Thyroid gland (tissue), 4 donors: ENCODE measurements around the gene RNF20. TPM values are rescaled to one million over a fixed set of nuclear protein-coding genes. Genes with fewer than 3 reads are reported as not detected.

ENCODE experiments used
- DNase-seq, 2 donors: peaks; one replicate each; pipeline ENCODE4 v3.0.0-alpha.2; 2019
- H3K27ac ChIP-seq, 3 donors: fragments of 200-600 bp; sonication (generic); 1 replicate in 2 of 3; 2 replicates in 1 of 3; pipeline ENCODE4 v1.5.1; 2016 to 2019; ENCODE audit warnings: mild to moderate bottlenecking in 1 of 3, moderate library complexity in 1 of 3
- H3K27me3 ChIP-seq: fragments of 200-600 bp; sonication (generic); one replicate; pipeline ENCODE4 v1.5.1; 2019
- H3K36me3 ChIP-seq, 2 donors: fragments of 200-600 bp; sonication (generic); one replicate each; pipeline ENCODE4 v1.5.1; 2016 to 2019
- H3K4me1 ChIP-seq, 2 donors: fragments of 200-600 bp; sonication (generic); one replicate each; pipeline ENCODE4 v1.5.1; 2017 to 2019
- H3K4me3 ChIP-seq, 3 donors: fragments of 200-600 bp; sonication (generic); replicated peaks in 1 of 3; 1 replicate in 2 of 3; 2 replicates in 1 of 3; pipeline ENCODE4 v1.5.1; 2016; ENCODE audit warnings: mild to moderate bottlenecking in 1 of 3
- H3K9me3 ChIP-seq: fragments of 200-600 bp; sonication (generic); one replicate; pipeline ENCODE4 v1.5.1; 2017
- POLR2A ChIP-seq, 2 donors: fragments of 450-650 bp; IDR thresholded peaks; one replicate each; pipeline ENCODE4 v1.6.1; 2017; ENCODE audit warnings: antibody characterized with exemption in 2 of 2, mild to moderate bottlenecking in 2 of 2, moderate library complexity in 1 of 2
- WGBS, 2 donors: methylation state at CpG; one replicate each; pipeline ENCODE4 v1.1.5; 2017; 5-methylcytosine and 5-hydroxymethylcytosine counted together
- intact Hi-C: fragments of 100-400 bp; cut with DNase I; formaldehyde crosslinking; loops from one replicate; pipeline ENCODE4 v1.15.1; 2023
- total RNA-seq, 4 donors: library from RNA; depleted of rRNA; stranded (reverse); fragments of >200 nt; gene quantifications; one replicate each; pipeline ENCODE4 v1.2.3, GENCODE V29; 2016
- TF ChIP-seq, protein P1 (sequence below), 6 experiments: fragments of 200-600 bp in 3 of 6; fragments of 450-650 bp in 3 of 6; sonication (generic) in 3 of 6; IDR thresholded peaks; one replicate each; pipeline ENCODE4 v1.5.1; 2016 to 2019; ENCODE audit warnings: antibody characterized with exemption in 6 of 6, mild to moderate bottlenecking in 2 of 6, inconsistent platforms in 1 of 6, moderate library complexity in 1 of 6

RNF20 gene
- total RNA-seq, 4 donors from 2014 or later, result 26.1 to 31.5 (median 26.7) TPM

DNA sequence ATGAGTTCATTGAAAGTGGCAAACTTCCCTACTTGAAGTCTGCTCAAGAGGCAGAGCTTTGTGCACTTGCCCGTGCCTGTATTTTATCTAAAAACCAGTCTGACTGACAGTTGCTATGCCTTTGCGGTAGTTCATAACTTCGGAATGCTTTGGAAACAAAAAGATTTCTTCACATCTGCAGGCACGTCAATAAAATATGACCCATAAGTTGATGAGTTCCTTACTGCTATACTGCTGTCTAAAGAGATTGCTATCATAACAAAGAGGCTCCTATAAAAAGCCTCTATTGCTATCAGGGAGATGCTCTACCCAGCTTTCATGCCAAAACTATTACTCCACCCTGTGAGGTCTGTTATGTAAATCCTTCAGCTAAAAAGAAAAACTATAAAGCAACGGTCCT lies 25.4 kb upstream of the RNF20 start:
- Histone ChIP-seq H3K36me3 (no peaks in the 10 kb centered on the region), H3K27ac (no peak overlapping the region), H3K4me1 (no peaks in the 10 kb centered on the region), H3K4me3 (no peak overlapping the region), H3K9me3 (no peaks in the 10 kb centered on the region), H3K27me3 (no peaks in the 10 kb centered on the region)
- no peak for TF ChIP-seq POLR2A (IDR thresholded peaks at IDR 0.05)
- TF ChIP-seq, protein P1, sequence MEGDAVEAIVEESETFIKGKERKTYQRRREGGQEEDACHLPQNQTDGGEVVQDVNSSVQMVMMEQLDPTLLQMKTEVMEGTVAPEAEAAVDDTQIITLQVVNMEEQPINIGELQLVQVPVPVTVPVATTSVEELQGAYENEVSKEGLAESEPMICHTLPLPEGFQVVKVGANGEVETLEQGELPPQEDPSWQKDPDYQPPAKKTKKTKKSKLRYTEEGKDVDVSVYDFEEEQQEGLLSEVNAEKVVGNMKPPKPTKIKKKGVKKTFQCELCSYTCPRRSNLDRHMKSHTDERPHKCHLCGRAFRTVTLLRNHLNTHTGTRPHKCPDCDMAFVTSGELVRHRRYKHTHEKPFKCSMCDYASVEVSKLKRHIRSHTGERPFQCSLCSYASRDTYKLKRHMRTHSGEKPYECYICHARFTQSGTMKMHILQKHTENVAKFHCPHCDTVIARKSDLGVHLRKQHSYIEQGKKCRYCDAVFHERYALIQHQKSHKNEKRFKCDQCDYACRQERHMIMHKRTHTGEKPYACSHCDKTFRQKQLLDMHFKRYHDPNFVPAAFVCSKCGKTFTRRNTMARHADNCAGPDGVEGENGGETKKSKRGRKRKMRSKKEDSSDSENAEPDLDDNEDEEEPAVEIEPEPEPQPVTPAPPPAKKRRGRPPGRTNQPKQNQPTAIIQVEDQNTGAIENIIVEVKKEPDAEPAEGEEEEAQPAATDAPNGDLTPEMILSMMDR (IDR thresholded peaks at IDR 0.05), result no peak
- no peak for DNase-seq
- WGBS, 2 donors, result 49 to 63% methylated on average over 5 of the region's 5 CpGs
- intact Hi-C loops, result no loop called here

DNA sequence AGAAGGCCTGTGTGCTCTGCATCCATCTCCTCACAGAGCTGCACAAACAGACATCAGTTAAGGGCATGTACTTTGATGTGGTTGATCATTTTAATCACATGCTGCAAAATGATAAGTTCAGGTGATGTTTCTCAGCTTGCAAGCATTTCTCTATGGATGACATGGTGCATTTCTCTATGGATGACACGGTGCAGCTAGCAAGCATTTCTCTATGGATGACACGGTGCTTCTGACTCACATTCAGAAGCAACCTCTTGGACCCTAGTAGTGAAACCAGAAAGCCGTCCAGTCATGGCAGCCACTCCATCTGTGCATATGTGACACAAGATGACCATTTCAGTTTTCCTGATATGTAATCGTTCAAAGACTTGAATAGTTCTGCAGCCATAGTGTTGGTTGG lies 24.1 kb upstream of the RNF20 start:
- intact Hi-C loops, result no loop called here
- no peak overlapping the region for H3K4me3 ChIP-seq
- 96 to 99% methylated on average over 4 of the region's 4 CpGs for WGBS, 2 donors
- H3K36me3 ChIP-seq, result no peaks in the 10 kb centered on the region
- TF ChIP-seq POLR2A (IDR thresholded peaks at IDR 0.05), result no peak
- TF ChIP-seq, protein P1 (IDR thresholded peaks at IDR 0.05), result no peak
- no peaks in the 10 kb centered on the region for H3K9me3 ChIP-seq
- no peaks in the 10 kb centered on the region for H3K4me1 ChIP-seq
- no peaks in the 10 kb centered on the region for H3K27me3 ChIP-seq
- no peak overlapping the region for H3K27ac ChIP-seq
- no peak for DNase-seq

- no peak for TF ChIP-seq POLR2A (IDR thresholded peaks at IDR 0.05)
- TF ChIP-seq, protein P1 (IDR thresholded peaks at IDR 0.05), result no peak
- DNase-seq, result no peak
- 89 to 90% methylated on average over 6 of the region's 6 CpGs for WGBS, 2 donors
- intact Hi-C loops, result no loop called here
- H3K36me3 ChIP-seq, result no peaks in the 10 kb centered on the region
- H3K27me3 ChIP-seq, result no peaks in the 10 kb centered on the region
- no peaks in the 10 kb centered on the region for H3K9me3 ChIP-seq
- no peak overlapping the region for H3K4me3 ChIP-seq
- H3K4me1 ChIP-seq, result no peaks in the 10 kb centered on the region
- H3K27ac ChIP-seq, result no peak overlapping the region
Observed at GRCh38 chr9:101510459-101510858, 23.2 kb upstream of the RNF20 start.

- no peaks in the 10 kb centered on the region for H3K4me1 ChIP-seq
- no peaks in the 10 kb centered on the region for H3K36me3 ChIP-seq
- H3K4me3 ChIP-seq, result no peak overlapping the region
- no peak overlapping the region for H3K27ac ChIP-seq
- no peaks in the 10 kb centered on the region for H3K27me3 ChIP-seq
- no peak for DNase-seq
- TF ChIP-seq POLR2A (IDR thresholded peaks at IDR 0.05), result no peak
- TF ChIP-seq, protein P1 (IDR thresholded peaks at IDR 0.05), result no peak
- WGBS, 2 donors, result 92 to 100% methylated on average over 2 of the region's 2 CpGs
- intact Hi-C loops, result no loop called here
- H3K9me3 ChIP-seq, result no peaks in the 10 kb centered on the region
Observed at GRCh38 chr9:101511009-101511408, 22.6 kb upstream of the RNF20 start.

GRCh38 chr9:101512116-101512515 lies 21.5 kb upstream of the RNF20 start:
- Histone ChIP-seq H3K27me3 (no peaks in the 10 kb centered on the region), H3K9me3 (no peaks in the 10 kb centered on the region), H3K36me3 (no peaks in the 10 kb centered on the region), H3K4me1 (no peaks in the 10 kb centered on the region), H3K27ac (no peak overlapping the region), H3K4me3 (no peak overlapping the region)
- DNase-seq, result no peak
- TF ChIP-seq, protein P1 (IDR thresholded peaks at IDR 0.05), result no peak
- TF ChIP-seq POLR2A (IDR thresholded peaks at IDR 0.05), result no peak
- 63 to 73% methylated on average over 3 of the region's 3 CpGs for WGBS, 2 donors
- intact Hi-C loops, result no loop called here
